ENCODE measurements around the gene TBC1D3G.
"Not testable (repeated sequence)": the region's sequence is repeated elsewhere in the genome, so short reads cannot be mapped to it uniquely, and the experiment has no call there.

TBC1D3G gene

DNA sequence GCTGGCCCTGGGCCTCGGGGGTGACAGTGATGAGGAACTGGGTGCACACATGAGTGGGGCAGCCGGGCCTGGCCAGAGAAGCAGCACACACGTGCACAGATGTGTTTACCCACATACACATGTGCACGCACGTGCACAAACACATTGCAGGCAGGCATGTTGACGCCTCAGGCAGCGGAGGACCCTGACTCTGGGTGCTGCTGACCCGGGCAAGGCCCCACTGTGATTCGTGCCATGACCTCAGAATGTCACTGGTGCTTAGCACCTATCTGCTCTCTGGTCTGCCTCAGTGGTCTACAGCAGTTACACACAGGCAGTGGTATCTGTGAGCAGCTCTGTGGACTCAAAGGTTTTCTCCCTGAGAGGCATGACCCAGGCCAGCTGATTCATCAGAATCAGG lies at the start of gene TBC1D3G:
TBC1D3G (plus strand) TSS at position 301 of the 400 bp plus-strand sequence. CDS start 1,528 bp downstream, outside the sequence.
- not testable (repeated sequence) for H3K9me3 ChIP-seq (ENCODE audit: control insufficient read depth, insufficient read depth, low read length); H3K9ac ChIP-seq (ENCODE audit: low read depth, low read length); H3K4me1 ChIP-seq (ENCODE audit: insufficient read depth, low read length); H3K36me3 ChIP-seq (ENCODE audit: insufficient read depth, low read length)

- H3K9ac ChIP-seq (ENCODE audit: low read depth, low read length); H3K36me3 ChIP-seq (ENCODE audit: insufficient read depth, low read length); H3K4me1 ChIP-seq (ENCODE audit: insufficient read depth, low read length); H3K9me3 ChIP-seq (ENCODE audit: control insufficient read depth, insufficient read depth, low read length): not testable (repeated sequence)
Observed at GRCh38 chr17:36283256-36283655, 40.4 kb upstream of the TBC1D3G start.

DNA sequence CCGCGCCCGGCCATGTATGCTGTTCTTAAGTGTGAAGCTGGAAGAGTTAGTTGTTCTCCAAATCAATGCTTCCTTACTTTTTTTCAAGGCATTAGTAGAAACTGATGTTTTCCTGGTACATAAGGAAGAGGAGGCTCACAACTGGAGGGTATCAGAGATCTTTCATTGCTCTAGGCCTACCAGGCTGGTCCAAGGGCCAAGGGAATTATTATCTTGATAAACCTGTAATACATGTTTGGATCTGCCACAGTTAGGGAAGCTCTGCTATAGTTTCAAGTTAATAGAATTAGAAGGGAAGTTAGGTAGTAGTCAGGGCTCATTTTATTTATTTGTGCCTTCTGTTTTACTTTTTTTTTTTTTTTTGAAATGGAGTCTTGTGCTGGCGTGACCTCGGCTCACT lies 39.5 kb upstream of the TBC1D3G start:
- H3K36me3 ChIP-seq (ENCODE audit: insufficient read depth, low read length); H3K9ac ChIP-seq (ENCODE audit: low read depth, low read length); H3K9me3 ChIP-seq (ENCODE audit: control insufficient read depth, insufficient read depth, low read length): not testable (repeated sequence)

GRCh38 chr17:36289965-36290612 lies 33.6 kb upstream of the TBC1D3G start:
- H3K4me1 ChIP-seq (ENCODE audit: insufficient read depth, low read length); H3K36me3 ChIP-seq (ENCODE audit: insufficient read depth, low read length); H3K9ac ChIP-seq (ENCODE audit: low read depth, low read length); H3K9me3 ChIP-seq (ENCODE audit: control insufficient read depth, insufficient read depth, low read length): not testable (repeated sequence)

More for the DNA sequence above, 39.5 kb upstream of the TBC1D3G start:
- H3K4me1 ChIP-seq (ENCODE audit: insufficient read depth, low read length) = not testable (repeated sequence)

- H3K4me1 ChIP-seq (ENCODE audit: insufficient read depth, low read length); H3K36me3 ChIP-seq (ENCODE audit: insufficient read depth, low read length); H3K9ac ChIP-seq (ENCODE audit: low read depth, low read length); H3K9me3 ChIP-seq (ENCODE audit: control insufficient read depth, insufficient read depth, low read length): not testable (repeated sequence)
Observed at GRCh38 chr17:36295161-36295560, 28.5 kb upstream of the TBC1D3G start.

DNA sequence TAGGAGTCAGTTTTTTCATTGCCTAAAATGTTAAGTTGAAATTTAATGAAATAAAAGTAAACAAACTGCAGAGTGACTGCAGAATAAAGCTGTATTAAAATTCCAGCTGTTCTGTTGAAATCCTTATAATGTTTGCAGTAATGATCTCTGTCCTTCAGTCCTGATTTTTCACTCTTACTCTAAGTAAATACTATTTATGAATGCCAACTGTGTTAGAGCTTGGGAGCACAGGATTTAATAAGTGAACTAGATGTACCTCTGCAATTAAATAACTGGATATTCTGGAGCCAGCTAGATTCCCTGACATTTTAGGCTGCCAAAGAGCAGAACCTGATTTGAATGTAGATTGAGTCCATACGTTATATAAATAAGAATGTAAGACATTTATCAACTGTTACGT lies 7.9 kb upstream of the TBC1D3G start:
- not testable (repeated sequence) for H3K36me3 ChIP-seq (ENCODE audit: insufficient read depth, low read length); H3K4me1 ChIP-seq (ENCODE audit: insufficient read depth, low read length); H3K9me3 ChIP-seq (ENCODE audit: control insufficient read depth, insufficient read depth, low read length); H3K9ac ChIP-seq (ENCODE audit: low read depth, low read length)

DNA sequence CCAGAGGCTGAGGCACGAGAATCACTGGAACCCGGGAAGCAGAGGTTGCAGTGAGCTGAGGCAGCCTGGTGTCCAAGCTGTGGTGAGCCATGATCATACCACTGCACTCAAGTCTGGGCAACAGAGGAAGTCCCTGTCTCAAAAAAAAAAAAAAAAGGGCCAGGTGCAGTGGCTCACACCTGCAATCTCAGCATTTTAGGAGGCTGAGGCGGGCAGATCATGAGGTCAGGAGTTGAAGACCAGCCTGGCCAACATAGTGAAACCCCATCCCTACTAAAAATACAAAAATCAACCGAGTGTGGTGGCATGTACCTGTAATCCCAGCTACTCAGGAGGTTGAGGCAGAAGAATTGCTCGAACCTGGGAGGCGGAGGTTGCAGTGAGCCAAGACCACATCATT lies 38.8 kb downstream of the TBC1D3G start:
- not testable (repeated sequence) for H3K4me1 ChIP-seq (ENCODE audit: insufficient read depth, low read length); H3K9ac ChIP-seq (ENCODE audit: low read depth, low read length); H3K36me3 ChIP-seq (ENCODE audit: insufficient read depth, low read length); H3K9me3 ChIP-seq (ENCODE audit: control insufficient read depth, insufficient read depth, low read length)

DNA sequence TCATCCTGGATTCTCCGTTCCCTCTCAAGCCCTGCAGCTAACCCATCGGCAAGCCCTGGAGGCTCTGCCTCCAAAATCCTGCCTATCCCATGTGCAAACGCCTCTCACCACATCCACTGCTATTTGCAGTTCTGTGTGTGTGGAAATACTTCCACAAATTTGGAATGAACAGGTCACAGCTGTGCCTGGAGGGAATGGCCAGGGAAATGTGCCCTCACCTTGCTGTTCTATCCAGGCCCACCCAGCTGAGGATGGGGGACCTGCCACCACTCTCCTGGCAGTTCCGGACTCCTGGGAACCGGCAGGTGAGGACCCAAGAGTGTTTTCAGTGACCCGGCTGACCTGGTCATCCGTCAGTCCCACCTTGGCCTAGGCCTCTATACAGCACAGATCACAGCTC lies 52.3 kb downstream of the TBC1D3G start:
- not testable (repeated sequence) for H3K9me3 ChIP-seq (ENCODE audit: control insufficient read depth, insufficient read depth, low read length); H3K36me3 ChIP-seq (ENCODE audit: insufficient read depth, low read length); H3K4me1 ChIP-seq (ENCODE audit: insufficient read depth, low read length); H3K9ac ChIP-seq (ENCODE audit: low read depth, low read length)

Data from ES-I3 (cell line).